Naive thymus-derived CD4-positive, alpha-beta T cell (primary cell): Measurements from ENCODE around the gene CAMTA1. TPM values are rescaled to one million over a fixed set of nuclear protein-coding genes. Genes with fewer than 3 reads are reported as not detected.

Source experiments
- ATAC-seq: fragments of 150-1000 bp; cut with Tn5 transposase; 2 replicates; pipeline ENCODE4 v1.10.0; 2021; ENCODE audit warnings: mild to moderate bottlenecking, moderate library complexity
- CTCF ChIA-PET: fragments of 350-600 bp; sonication (Branson Sonifier 250); formaldehyde crosslinking; loops from one replicate; lab custom pipeline; 2021; ENCODE audit warnings: antibody characterized with exemption; lab: Charles Lee
- POLR2A ChIA-PET: fragments of 350-600 bp; sonication (Branson Sonifier 250); formaldehyde crosslinking; loops from one replicate; lab custom pipeline; 2021; ENCODE audit warnings: antibody characterized with exemption, inconsistent platforms; lab: Charles Lee
- DNase-seq, 9 donors: peaks; one replicate each; pipeline versions ENCODE4 v3.0.0 to v3.0.0-alpha.2; 2020 to 2022; ENCODE audit warnings: mixed read lengths in 1 of 9
- H3K27ac ChIP-seq: one replicate; pipeline ENCODE4 v1.7.0; 2013; ENCODE audit warnings: mild to moderate bottlenecking, low read depth, low read length, moderate library complexity
- H3K27me3 ChIP-seq, 2 donors: one replicate each; pipeline ENCODE4 v1.7.0; 2013; ENCODE audit warnings: low read length in 2 of 2, mild to moderate bottlenecking in 2 of 2, moderate library complexity in 2 of 2; ENCODE audit not compliant: control insufficient read depth in 2 of 2, insufficient read depth in 2 of 2
- H3K36me3 ChIP-seq, 3 experiments: 1 replicate in 2 of 3; 2 replicates in 1 of 3; pipeline ENCODE4 v1.7.0; 2013; ENCODE audit warnings: low read length in 3 of 3, mild to moderate bottlenecking in 3 of 3, moderate library complexity in 1 of 3; ENCODE audit not compliant: insufficient read depth in 3 of 3, control insufficient read depth in 2 of 3
- H3K4me1 ChIP-seq, 2 donors: one replicate each; pipeline ENCODE4 v1.7.0; 2013; ENCODE audit warnings: low read length in 2 of 2, mild to moderate bottlenecking in 2 of 2, moderate library complexity in 1 of 2; ENCODE audit not compliant: control insufficient read depth in 2 of 2, insufficient read depth in 2 of 2
- H3K4me3 ChIP-seq: 2 replicates; pipeline ENCODE4 v1.7.0; 2013; ENCODE audit warnings: mild to moderate bottlenecking, low read length
- H3K9me3 ChIP-seq, 3 experiments: 1 replicate in 2 of 3; 2 replicates in 1 of 3; pipeline ENCODE4 v1.7.0; 2013; ENCODE audit warnings: low read length in 3 of 3; ENCODE audit not compliant: control insufficient read depth in 2 of 3
- H3K27ac Mint-ChIP-seq, 9 donors: one replicate each; pipeline ENCODE4 v1.8.0; 2020 to 2022; ENCODE audit warnings: mixed read lengths in 9 of 9, mild to moderate bottlenecking in 8 of 9, moderate library complexity in 5 of 9, inconsistent platforms in 2 of 9
- H3K27me3 Mint-ChIP-seq, 5 donors: one replicate each; pipeline ENCODE4 v1.8.0; 2021 to 2022; ENCODE audit warnings: mixed read lengths in 5 of 5, mild to moderate bottlenecking in 1 of 5
- H3K36me3 Mint-ChIP-seq, 5 donors: one replicate each; pipeline ENCODE4 v1.8.0; 2020 to 2022; ENCODE audit warnings: mixed read lengths in 5 of 5, mild to moderate bottlenecking in 3 of 5, inconsistent platforms in 1 of 5
- H3K4me1 Mint-ChIP-seq, 7 donors: one replicate each; pipeline ENCODE4 v1.8.0; 2020 to 2022; ENCODE audit warnings: mixed read lengths in 7 of 7, mild to moderate bottlenecking in 3 of 7, inconsistent platforms in 1 of 7
- H3K4me3 Mint-ChIP-seq, 10 donors: one replicate each; pipeline ENCODE4 v1.8.0; 2020 to 2022; ENCODE audit warnings: mild to moderate bottlenecking in 10 of 10, mixed read lengths in 10 of 10, moderate library complexity in 6 of 10, inconsistent platforms in 2 of 10
- H3K9me3 Mint-ChIP-seq, 11 donors: one replicate each; pipeline ENCODE4 v1.8.0; 2020 to 2022; ENCODE audit warnings: mixed read lengths in 11 of 11, mild to moderate bottlenecking in 4 of 11, inconsistent platforms in 1 of 11, moderate library complexity in 1 of 11
- intact Hi-C, 2 donors: fragments of 100-400 bp; cut with micrococcal nuclease; formaldehyde crosslinking; loops; one replicate each; pipeline ENCODE4 v1.15.1; 2023
- polyA plus RNA-seq, 2 donors: library from polyadenylated mRNA; unstranded; fragments of 300-500 nt; fragmentation: Illumina TruSeq; gene quantifications; one replicate each; pipeline ENCODE4 v1.2.3, GENCODE V29; 2021
- total RNA-seq, 6 experiments: library from RNA in 5 of 6; stranded (reverse) in 5 of 6; gene quantifications; 1 replicate in 5 of 6; 2 replicates in 1 of 6; pipeline ENCODE4 v1.2.3 and lab custom pipeline; 2021 to 2026

Gene CAMTA1
- total and polyA plus RNA-seq, 7 experiments from 2014 or later: 38.1 to 68.6 (median 42.6) TPM

- Histone ChIP-seq H3K4me3 (no peak overlapping the region), H3K4me1 (no peaks in the 10 kb centered on the region), H3K36me3 (no peaks in the 10 kb centered on the region), H3K27ac (no peak overlapping the region), H3K9me3 (no peaks in the 10 kb centered on the region), H3K27me3 (no peaks in the 10 kb centered on the region)
- peaks cover 0 to 3% (median 0%) of the 10 kb centered on the region in 11 donors for H3K9me3 Mint-ChIP-seq
- intact Hi-C loops: no loop called here
- no peak overlapping the region for H3K4me3 Mint-ChIP-seq
- CTCF ChIA-PET: no interaction called here
- H3K27ac Mint-ChIP-seq: no peak overlapping the region
- H3K4me1 Mint-ChIP-seq: no peaks in the 10 kb centered on the region
- no peak for ATAC-seq
- POLR2A ChIA-PET: no interaction called here
- H3K36me3 Mint-ChIP-seq: no peaks in the 10 kb centered on the region
- peaks cover 0 to 8% (median 0%) of the 10 kb centered on the region in 5 donors for H3K27me3 Mint-ChIP-seq
- no peak for DNase-seq
Observed at GRCh38 chr1:7589774-7590425, 804.6 kb downstream of the CAMTA1 start.

GRCh38 chr1:7590426-7590790 is 805.2 kb downstream of the CAMTA1 start:
- H3K9me3 Mint-ChIP-seq: peaks cover 0 to 3% (median 0%) of the 10 kb centered on the region in 11 donors
- Histone ChIP-seq H3K27me3 (no peaks in the 10 kb centered on the region), H3K4me1 (no peaks in the 10 kb centered on the region), H3K27ac (no peak overlapping the region), H3K36me3 (no peaks in the 10 kb centered on the region), H3K9me3 (no peaks in the 10 kb centered on the region), H3K4me3 (no peak overlapping the region)
- ATAC-seq: no peak
- H3K4me3 Mint-ChIP-seq: no peak overlapping the region
- H3K36me3 Mint-ChIP-seq: no peaks in the 10 kb centered on the region
- POLR2A ChIA-PET: no interaction called here
- no peak overlapping the region for H3K27ac Mint-ChIP-seq
- no peaks in the 10 kb centered on the region for H3K4me1 Mint-ChIP-seq
- DNase-seq: no peak
- intact Hi-C loops: no loop called here
- CTCF ChIA-PET: no interaction called here
- H3K27me3 Mint-ChIP-seq: peaks cover 0 to 8% (median 0%) of the 10 kb centered on the region in 5 donors

GRCh38 chr1:7591565-7591964 is 806.3 kb downstream of the CAMTA1 start:
- ATAC-seq: no peak
- POLR2A ChIA-PET: no interaction called here

GRCh38 chr1:7592120-7592798 is 807.0 kb downstream of the CAMTA1 start:
- Histone ChIP-seq H3K27ac (no peak overlapping the region), H3K4me3 (no peak overlapping the region), H3K9me3 (no peaks in the 10 kb centered on the region), H3K36me3 (no peaks in the 10 kb centered on the region), H3K4me1 (no peaks in the 10 kb centered on the region), H3K27me3 (no peaks in the 10 kb centered on the region)
- Mint-ChIP-seq H3K27ac (no peak overlapping the region), H3K4me3 (no peak overlapping the region), H3K9me3 (peaks cover 0 to 4% (median 0%) of the 10 kb centered on the region in 11 donors), H3K27me3 (peaks cover 0 to 8% (median 0%) of the 10 kb centered on the region in 5 donors), H3K36me3 (no peaks in the 10 kb centered on the region), H3K4me1 (no peaks in the 10 kb centered on the region)
- ChIA-PET POLR2A (no interaction called here), CTCF (no interaction called here)
- ATAC-seq: no peak
- DNase-seq: no peak
- intact Hi-C loops: no loop called here

More at GRCh38 chr1:7591565-7591964, 806.3 kb downstream of the CAMTA1 start:
- no peak for DNase-seq
- H3K27me3 Mint-ChIP-seq: peaks cover 0 to 8% (median 0%) of the 10 kb centered on the region in 5 donors
- Histone ChIP-seq H3K36me3 (no peaks in the 10 kb centered on the region), H3K27me3 (no peaks in the 10 kb centered on the region), H3K4me3 (no peak overlapping the region), H3K27ac (no peak overlapping the region), H3K9me3 (no peaks in the 10 kb centered on the region), H3K4me1 (no peaks in the 10 kb centered on the region)
- CTCF ChIA-PET: no interaction called here
- H3K4me1 Mint-ChIP-seq: no peaks in the 10 kb centered on the region
- intact Hi-C loops: no loop called here
- peaks cover 0 to 3% (median 0%) of the 10 kb centered on the region in 11 donors for H3K9me3 Mint-ChIP-seq
- peak overlapping the region in 1 of 9 donors; percentile 9 for H3K27ac Mint-ChIP-seq
- H3K36me3 Mint-ChIP-seq: no peaks in the 10 kb centered on the region
- no peak overlapping the region for H3K4me3 Mint-ChIP-seq

GRCh38 chr1:7594002-7594713 is 808.9 kb downstream of the CAMTA1 start:
- Histone ChIP-seq H3K36me3 (no peaks in the 10 kb centered on the region), H3K27me3 (no peaks in the 10 kb centered on the region), H3K9me3 (no peaks in the 10 kb centered on the region), H3K4me3 (no peak overlapping the region), H3K4me1 (no peaks in the 10 kb centered on the region), H3K27ac (no peak overlapping the region)
- Mint-ChIP-seq H3K27me3 (peaks cover 0 to 8% (median 0%) of the 10 kb centered on the region in 5 donors), H3K27ac (peak overlapping the region in 2 of 9 donors; percentile 20 to 86), H3K36me3 (no peaks in the 10 kb centered on the region), H3K9me3 (peaks cover 0 to 7% (median 0%) of the 10 kb centered on the region in 11 donors), H3K4me3 (no peak overlapping the region), H3K4me1 (no peaks in the 10 kb centered on the region)
- ATAC-seq: no peak
- DNase-seq: no peak
- CTCF ChIA-PET: no interaction called here
- intact Hi-C loops: no loop called here
- POLR2A ChIA-PET: no interaction called here

GRCh38 chr1:7594714-7595295 is 809.6 kb downstream of the CAMTA1 start:
- no peak for ATAC-seq
- Mint-ChIP-seq H3K27me3 (peaks cover 0 to 8% (median 0%) of the 10 kb centered on the region in 5 donors), H3K27ac (no peak overlapping the region), H3K36me3 (no peaks in the 10 kb centered on the region), H3K4me1 (no peaks in the 10 kb centered on the region), H3K9me3 (peaks cover 0 to 10% (median under 1%) of the 10 kb centered on the region in 11 donors), H3K4me3 (no peak overlapping the region)
- no peak overlapping the region for H3K27ac ChIP-seq
- intact Hi-C loops: no loop called here
- H3K27me3 ChIP-seq: no peaks in the 10 kb centered on the region
- ChIA-PET CTCF (no interaction called here), POLR2A (no interaction called here)
- no peaks in the 10 kb centered on the region for H3K9me3 ChIP-seq
- no peaks in the 10 kb centered on the region for H3K36me3 ChIP-seq
- no peak for DNase-seq
- H3K4me3 ChIP-seq: no peak overlapping the region
- H3K4me1 ChIP-seq: no peaks in the 10 kb centered on the region
